NK-92 (cell line): Measurements from ENCODE around the gene ZIK1.
A peak's percentile ranks its signal among the peaks of the same experiment; 100 is the strongest.

Experiments used
- DNase-seq: peaks from one replicate; lab custom pipeline; 2025; ENCODE audit not compliant: unreplicated experiment; lab: John Stamatoyannopoulos, UW

Gene ZIK1

GRCh38 chr19:57583521-57584416 is at the start of gene ZIK1:
Gene ZIK1 (plus strand): TSS chr19:57584145. CDS start chr19:57584357, 212 bp downstream.
- peak; percentile 38 for DNase-seq

- DNase-seq, result no peak
Measured at GRCh38 chr19:57537953-57538547, 45.9 kb upstream of the ZIK1 start.

- no peak for DNase-seq
Measured at GRCh38 chr19:57546513-57546912, 37.4 kb upstream of the ZIK1 start.

- no peak for DNase-seq
Measured at GRCh38 chr19:57552432-57552831, 31.5 kb upstream of the ZIK1 start.

GRCh38 chr19:57557659-57558058 is 26.3 kb upstream of the ZIK1 start:
- no peak for DNase-seq

GRCh38 chr19:57558525-57558924 is 25.4 kb upstream of the ZIK1 start:
- no peak for DNase-seq

DNA sequence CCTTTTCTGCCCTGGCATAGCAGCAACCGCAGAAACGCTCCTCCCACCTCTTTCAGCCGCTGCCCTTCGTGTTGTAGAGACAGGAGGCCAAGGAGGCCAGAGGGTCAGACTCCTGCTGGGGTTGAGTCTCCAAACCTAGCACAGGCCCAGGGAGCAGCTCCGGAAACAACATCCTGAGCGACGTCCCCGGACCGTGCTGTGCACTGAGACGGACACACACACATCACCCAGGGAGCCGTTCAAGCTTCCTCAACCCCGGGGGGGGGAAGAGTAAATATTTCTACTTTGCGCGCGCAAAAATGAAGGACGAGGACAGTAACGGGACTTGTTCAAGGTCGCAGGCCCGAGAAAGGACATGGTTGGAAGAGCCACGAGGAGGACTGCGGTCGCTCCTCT is 24.9 kb upstream of the ZIK1 start:
- DNase-seq, result no peak

DNA sequence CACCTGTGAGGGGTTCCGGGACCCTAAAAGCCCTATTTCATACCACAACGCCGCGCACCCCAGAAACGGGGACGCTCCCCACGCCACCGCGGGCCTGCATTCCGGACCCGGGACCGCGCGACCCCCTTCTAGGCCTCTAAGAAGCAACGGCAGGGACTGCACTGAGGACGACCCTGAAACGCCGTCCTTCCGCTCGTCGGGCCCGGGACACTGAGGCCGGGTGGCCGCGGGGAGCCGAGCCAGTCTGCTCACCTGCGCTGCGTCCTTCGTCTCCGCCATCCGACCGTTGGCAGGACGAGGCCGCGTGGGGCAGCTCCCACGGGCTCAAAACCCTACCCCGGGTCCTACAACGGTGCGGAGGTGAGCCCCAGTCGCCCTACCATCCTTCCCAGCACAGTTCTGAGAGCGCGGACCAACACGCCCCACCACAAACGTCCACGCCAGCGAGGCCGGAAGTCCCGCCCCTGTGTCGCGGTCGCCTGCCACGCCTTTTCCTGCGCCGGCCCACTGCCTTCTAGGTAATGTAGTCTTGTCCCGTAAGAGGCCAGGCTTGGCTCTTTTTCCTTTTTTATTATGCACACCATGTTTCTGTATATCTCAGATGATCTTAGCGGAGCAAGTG is 24.4 kb upstream of the ZIK1 start, which contains the start of gene ZNF550:
Gene ZNF550, minus strand, starts transcription at position 460 of the 622 bp plus-strand sequence. Its CDS starts 181 bp downstream, at position 279.
- no peak for DNase-seq

DNA sequence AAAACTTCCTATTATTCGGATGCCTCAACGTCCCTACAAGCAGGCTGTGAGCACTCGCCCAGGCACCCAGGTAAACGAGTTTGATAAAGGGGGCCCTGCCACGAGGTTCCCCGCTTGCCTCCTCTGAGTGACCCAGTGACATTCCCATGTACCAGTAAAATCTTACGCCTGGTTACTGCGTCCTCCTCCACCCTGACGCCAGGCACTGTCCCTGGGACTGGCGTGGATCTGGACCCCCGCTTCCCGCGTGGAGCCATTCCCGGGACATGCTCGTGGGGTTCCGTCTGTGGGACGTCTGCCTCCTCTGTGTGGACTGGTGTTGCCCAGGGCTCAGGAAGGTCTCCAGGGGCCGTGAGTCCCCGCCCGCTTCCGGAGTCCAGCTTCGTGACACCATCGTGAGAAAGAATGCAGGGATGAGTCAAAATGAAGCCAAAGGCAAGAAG is 23.9 kb upstream of the ZIK1 start:
- no peak for DNase-seq

GRCh38 chr19:57563547-57563946 is 20.4 kb upstream of the ZIK1 start:
- no peak for DNase-seq

DNA sequence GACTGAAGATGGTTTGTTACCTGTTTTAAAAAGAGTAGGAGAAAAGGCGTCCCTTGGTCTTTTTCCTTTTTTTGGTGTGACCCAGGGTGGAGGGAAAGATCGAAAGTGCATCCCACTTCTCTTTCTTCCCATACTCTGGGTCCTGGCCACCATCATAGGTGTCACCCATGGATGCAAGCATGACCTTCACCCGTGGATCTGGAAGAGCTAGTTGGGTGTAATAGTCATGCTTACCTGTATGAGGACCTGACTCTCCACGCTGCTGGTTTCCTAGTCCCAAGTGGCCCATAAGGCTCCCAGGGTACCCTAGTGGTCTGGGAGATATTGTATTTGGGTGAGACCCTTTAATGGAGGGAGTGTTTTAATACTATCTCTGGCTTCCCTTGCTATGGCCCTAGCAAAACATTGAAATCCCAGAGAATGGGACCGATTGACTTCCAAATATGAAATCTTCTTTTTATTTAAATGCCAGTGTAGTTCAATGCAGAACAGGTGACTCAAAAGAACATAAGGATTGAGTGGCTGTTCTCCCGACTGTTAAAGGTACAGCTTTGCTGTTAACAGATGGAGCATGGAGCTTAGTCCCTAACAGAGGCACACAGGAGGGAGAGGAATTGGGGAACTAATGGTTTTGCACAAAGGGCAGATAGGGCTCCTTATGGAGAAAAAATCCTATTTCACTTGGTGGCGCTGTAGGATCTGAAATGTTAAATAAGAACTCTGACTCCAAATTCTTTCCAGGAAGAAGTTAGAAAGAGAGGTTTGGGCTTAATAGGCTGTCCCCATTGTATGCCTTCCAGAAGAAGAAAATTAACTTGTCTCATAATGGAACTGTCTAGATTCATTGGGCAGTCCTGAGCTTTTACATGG is 17.3 kb upstream of the ZIK1 start:
- DNase-seq, result no peak

GRCh38 chr19:57570707-57571106 is 13.2 kb upstream of the ZIK1 start:
- no peak for DNase-seq

- no peak for DNase-seq
Measured at GRCh38 chr19:57572415-57572947, 11.5 kb upstream of the ZIK1 start.

- DNase-seq, result no peak
Measured at GRCh38 chr19:57576661-57577060, 7.3 kb upstream of the ZIK1 start.

- DNase-seq, result peak; percentile 67
Measured at GRCh38 chr19:57578487-57579205, 5.3 kb upstream of the ZIK1 start, which contains the start of gene ZNF416. Gene ZNF416 (minus strand): TSS chr19:57578911. CDS start chr19:57578704, 207 bp downstream.

DNA sequence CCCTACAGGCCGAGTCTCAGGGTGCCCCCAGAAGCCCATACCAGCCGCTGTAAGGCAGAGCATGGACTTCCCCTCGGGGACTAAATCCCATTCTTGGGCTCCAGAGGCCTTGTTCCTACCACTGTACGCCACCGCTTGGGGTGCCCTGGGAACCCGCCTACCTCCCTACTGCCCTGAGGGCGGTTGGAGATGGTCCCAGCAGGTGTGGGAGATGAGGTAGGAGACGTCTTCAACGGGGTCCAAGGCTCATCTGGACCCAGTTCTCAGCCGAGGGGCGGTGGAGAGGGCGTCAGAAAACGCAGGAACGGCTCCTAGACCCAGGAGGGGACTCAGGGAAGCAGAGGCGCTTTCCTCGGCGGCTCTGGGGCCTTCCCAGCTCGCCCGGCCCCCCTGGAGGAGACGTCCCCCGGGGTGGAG is 833 bp upstream of the ZIK1 start:
- no peak for DNase-seq

- DNase-seq, result no peak
Measured at GRCh38 chr19:57587529-57587928, 3.6 kb downstream of the ZIK1 start.

- DNase-seq, result no peak
Measured at GRCh38 chr19:57599377-57599760, 15.4 kb downstream of the ZIK1 start.

- DNase-seq, result no peak
Measured at GRCh38 chr19:57599761-57600383, 15.9 kb downstream of the ZIK1 start, which contains the start of gene ZNF530. Gene ZNF530 (plus strand): TSS chr19:57599885. CDS start chr19:57604346, 4,461 bp downstream.
